HG03432 (cell line): ENCODE measurements around the gene CAMTA2.

ENCODE experiments used
- ATAC-seq: cut with Tn5 transposase; IDR thresholded peaks from one replicate; pipeline ENCODE4 v1.9.1; 2021; ENCODE audit warnings: mild to moderate bottlenecking, moderate library complexity; ENCODE audit not compliant: unreplicated experiment

CAMTA2 gene

DNA sequence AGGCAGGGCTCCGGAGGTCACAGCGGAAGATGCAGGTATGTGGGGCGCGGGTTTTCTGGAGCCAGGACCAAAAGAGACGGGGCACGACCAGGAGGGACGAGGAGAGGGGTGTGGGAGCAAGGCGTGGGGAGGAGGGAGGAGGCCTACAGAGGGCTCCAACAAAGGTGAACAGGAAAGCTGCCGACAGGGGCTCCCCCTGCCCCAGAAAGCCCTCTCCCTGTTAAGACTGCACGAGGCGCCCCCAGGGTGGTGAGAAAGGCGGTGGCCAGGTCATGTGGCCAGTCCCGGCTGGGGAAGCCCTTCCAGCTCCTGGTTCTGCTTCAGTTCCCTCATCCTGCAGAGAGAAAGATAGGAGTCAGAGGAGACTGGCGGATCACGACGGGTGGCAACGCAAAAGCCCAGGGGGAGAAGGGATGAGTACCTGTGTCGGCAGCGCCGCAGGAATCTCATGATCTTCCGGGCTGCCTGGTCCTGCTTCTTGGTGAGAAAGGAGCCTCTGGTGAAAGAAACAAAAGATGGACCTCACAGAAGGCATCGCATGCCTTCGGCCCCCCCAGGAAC lies 18.9 kb downstream of the CAMTA2 start:
- ATAC-seq = no peak

DNA sequence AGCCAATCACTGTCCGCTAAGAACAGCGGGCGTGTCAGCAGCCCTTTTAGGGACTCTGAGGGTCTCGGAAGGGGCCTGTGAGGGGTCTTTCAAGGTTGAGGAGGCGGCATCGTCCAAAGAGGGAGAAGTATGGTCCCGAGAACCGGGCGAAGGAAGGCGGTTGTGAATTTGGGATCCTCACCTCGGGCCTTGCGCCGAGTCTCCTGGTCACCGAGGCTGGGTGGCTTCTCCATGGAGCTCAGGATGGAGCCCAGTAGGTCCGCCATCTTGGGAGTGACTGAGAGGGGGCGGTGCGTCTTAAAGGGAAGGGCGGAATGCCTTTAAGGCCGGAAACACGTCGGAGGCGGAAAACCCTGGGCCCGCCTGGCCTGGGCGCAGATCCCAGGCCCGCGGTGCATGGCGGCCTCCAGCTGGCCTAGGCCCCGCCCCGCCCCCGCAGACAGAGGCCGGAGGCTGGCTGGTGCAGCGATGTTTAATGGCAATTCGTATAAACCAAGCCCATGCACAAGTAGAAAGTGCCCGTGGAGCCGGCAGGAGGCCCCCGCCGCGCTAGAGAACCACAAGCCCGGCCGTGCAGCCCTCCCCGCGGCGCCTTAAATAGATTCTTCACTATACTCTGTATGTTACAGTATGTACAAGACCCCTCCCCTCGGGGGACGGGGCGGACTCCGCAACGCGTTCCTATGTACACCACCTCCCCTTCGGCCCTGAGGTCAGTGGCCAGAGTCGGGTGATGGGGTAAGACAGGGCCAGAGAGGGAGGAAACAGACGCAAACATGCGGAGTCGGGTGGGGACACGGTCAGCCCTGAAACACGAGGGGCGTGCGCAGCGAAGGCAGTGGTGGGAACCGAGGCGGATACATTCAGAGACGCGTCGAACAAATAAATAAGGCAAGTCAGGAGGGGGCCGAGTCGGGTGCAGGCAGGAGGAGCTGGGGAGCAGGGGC lies 19.7 kb downstream of the CAMTA2 start, which contains the start of gene SPAG7:
Gene SPAG7 (minus strand): TSS at position 279 of the 947 bp plus-strand sequence. CDS start 13 bp downstream, at position 266.
- peak; percentile 70 for ATAC-seq

DNA sequence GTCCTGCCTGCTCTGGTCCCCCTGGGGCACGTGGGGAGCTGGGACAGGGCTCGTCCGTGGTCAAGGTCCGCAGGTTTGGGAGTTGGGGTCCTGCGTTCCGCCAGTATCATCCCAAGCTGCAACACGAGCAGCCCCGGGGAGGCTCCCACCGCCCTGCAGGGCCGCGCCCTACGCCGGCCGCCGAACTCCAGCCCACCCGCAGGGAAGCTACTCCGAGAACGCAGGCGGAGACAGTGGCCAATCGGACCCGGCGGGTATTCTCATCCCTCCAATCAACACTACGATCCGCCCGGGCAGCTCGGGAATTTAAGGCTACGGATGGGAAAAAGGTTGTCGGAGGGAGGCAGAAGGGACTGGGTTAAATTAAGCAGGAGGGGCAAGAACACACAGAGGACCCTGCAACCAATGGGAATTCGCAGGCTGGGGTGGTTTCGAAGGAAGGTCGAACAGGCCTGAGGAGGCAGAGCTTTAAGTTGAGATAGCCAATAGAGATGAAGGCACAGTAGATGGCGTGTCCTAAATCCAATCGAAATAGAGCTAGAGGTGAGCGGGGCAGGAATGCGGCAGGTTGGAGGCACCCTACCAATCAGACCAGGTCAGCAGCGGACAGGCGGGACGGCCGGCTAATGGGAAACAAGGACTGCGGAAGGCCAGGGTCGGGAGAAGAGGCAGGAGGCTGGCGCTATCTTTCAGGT lies 20.5 kb downstream of the CAMTA2 start:
- peak; percentile 77 for ATAC-seq

DNA sequence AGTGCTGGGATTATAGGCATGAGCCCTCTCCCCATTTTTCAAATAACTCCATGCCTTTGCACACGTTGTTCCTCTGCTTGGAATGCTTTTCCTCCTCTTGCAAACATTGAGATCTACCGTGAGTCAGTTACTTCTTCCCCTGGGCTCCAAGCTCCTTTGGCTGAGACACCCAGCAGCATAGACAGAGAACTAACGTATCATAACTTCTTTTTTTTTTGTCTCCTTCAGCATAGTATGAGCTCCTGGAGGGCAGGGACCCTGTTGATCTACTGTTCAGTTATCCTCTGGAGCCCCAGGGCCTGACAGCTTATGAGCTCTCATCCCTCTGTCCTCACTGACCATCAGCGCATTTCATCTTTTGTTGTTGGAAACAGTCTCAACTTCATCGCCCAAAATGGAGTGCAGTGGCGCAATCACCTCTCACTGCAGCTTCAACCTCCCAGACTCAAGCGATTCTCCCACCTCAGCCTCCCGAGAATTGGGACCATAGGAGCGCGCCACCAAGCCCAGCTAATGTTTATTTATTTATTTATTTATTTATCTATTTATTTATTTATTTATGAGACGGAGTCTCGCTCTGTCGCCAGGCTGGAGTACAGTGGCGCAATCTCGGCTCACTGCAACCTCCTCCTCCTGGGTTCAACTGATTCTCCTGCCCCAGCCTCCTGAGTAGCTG lies 22.0 kb downstream of the CAMTA2 start:
- ATAC-seq = no peak

DNA sequence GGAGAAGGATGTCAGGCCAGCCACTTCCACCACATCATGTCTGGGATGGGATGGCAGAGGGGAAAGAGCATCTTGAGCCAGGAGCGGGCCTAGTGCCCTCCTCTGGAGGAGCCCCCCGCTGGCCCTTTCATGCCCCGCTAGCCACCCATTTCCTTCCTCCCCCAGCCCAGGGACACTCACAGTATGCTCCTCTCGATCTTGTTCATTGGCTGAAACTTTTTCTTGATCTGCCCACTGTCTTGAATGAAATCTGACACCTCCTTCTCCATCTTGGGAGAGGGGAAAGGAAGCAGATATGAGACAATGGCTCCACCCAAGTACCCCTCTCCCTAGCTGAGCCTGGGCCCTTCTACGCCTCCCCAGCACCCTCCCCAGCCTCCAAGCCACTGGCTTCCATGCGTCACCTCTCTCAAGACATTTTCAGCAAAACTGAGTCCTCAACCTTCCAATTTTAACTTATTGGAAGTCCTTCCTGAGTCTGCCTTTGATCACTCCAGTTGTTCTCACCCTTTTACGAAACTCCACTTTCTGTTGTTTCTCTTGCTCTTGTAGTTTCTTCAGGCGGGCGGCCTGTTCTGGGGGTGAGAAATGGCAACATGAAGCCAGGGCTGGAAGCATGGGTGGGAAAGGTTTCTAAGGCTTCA lies 27.1 kb downstream of the CAMTA2 start:
- no peak for ATAC-seq

GRCh38 chr17:4959261-4959965 lies 28.1 kb downstream of the CAMTA2 start:
- no peak for ATAC-seq

GRCh38 chr17:4958102-4958501 lies 29.4 kb downstream of the CAMTA2 start:
- ATAC-seq = no peak

DNA sequence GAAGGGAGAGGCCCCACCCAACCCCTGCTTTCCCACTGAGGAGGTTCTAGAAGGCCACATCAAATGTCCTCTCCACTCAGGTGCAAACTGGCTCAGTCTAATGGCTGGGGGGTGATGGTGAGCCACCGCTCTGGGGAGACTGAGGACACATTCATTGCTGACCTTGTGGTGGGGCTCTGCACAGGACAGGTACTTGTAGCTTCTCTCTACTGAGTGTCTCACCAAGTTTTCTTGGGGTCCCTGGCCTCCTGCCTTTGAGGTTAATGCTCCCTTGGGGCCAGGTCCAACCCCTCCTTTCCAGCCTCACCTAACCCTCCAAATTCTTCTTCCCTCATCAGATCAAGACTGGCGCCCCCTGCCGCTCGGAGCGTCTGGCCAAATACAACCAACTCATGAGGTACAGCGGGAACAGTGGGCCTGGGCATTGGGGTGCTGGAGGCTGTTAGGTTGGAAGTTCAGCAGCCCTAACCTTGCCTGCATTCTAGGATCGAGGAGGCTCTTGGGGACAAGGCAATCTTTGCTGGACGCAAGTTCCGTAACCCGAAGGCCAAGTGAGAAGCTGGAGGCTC lies 30.9 kb downstream of the CAMTA2 start:
- no peak for ATAC-seq

DNA sequence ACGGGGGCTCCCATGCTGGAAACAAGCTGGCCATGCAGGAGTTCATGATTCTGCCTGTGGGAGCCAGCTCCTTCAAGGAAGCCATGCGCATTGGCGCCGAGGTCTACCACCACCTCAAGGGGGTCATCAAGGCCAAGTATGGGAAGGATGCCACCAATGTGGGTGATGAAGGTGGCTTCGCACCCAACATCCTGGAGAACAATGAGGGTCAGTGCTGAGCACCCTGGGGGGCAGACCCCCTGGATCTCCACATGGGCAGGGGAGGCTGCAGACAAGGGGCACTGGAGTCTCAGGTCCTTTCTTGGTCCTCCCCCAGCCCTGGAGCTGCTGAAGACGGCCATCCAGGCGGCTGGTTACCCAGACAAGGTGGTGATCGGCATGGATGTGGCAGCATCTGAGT lies 32.4 kb downstream of the CAMTA2 start:
- no peak for ATAC-seq

DNA sequence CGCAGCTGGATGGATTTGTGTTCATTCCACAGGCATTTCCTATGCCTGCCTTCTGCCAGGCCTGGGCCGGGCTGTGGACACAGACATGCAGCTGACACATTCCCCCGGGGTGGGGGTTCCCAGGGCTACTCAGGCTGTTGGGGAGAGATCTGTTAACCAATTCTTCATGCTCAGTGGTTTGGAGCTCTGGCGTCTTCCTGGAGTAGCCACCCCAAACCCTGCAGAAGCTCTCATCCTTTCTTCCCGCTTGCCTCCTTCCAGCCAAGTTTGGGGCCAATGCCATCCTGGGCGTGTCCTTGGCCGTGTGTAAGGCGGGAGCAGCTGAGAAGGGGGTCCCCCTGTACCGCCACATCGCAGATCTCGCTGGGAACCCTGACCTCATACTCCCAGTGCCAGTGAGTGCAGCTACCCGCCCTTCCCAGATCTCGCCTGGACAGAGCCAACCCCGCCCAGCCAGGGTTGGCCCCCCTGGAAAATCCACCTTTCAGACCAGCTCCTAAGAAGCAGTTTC lies 34.0 kb downstream of the CAMTA2 start:
- ATAC-seq = no peak

GRCh38 chr17:4951486-4951885 lies 36.0 kb downstream of the CAMTA2 start:
- no peak for ATAC-seq

DNA sequence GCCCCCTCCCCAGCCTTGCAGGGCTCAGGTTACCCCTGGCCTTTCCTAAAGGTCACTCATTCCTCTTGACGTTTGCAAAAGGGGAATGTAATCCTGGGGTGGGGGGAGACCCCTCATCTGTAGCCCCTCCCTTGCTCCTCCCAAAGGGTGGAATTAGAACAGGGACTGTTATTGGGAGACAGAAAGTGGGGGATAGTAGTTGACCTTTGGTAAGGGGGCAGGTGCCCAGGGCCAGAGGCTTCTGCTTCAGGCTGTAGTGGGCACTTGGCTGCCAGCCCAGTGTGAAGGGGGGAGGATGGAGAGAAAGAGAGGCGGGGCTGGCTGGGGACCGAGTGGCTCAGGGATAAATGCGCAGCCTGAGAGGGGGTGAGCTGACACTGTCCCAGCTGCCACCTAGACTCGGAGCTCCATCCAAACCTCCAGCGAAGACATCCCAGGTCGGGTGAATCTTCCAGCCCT lies 36.7 kb downstream of the CAMTA2 start, which contains the start of gene ENO3:
Gene ENO3 (plus strand): TSS at position 374 of the 459 bp plus-strand sequence. CDS start 711 bp downstream, outside the sequence.
- ATAC-seq = no peak

DNA sequence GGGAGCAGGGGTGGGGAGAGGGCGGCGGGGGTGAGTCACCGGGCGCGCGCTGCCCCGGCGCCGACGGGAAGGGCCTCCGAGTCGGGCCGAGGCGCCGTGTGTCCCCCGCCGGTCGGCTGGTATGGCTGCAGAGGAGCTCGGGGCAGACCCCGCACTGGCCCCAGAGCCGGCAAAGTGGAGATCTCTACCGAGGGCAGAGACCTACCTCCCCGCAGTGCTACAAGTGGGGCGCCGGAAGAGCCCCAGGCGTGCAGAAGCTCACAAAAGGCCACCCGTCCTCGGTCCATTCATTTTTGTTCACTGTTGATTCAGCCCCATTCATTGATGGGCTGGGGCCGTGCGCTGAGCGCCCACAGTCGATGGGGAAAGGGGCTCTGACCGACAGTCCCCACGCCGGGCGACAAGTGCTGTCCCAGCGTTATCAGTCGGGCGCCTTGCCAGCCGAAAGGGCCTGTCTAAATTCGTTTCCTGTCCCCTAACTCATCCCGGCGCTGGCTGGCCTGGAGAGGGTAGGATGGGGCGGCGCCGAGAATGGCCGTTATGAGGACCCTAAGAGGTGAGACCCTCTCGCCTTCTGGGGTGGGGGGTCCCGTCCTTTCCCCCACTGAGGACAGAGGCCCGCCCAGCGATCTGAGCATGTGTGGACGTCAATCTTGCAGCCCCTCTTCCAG lies 37.3 kb downstream of the CAMTA2 start:
- peak; percentile 10 for ATAC-seq

DNA sequence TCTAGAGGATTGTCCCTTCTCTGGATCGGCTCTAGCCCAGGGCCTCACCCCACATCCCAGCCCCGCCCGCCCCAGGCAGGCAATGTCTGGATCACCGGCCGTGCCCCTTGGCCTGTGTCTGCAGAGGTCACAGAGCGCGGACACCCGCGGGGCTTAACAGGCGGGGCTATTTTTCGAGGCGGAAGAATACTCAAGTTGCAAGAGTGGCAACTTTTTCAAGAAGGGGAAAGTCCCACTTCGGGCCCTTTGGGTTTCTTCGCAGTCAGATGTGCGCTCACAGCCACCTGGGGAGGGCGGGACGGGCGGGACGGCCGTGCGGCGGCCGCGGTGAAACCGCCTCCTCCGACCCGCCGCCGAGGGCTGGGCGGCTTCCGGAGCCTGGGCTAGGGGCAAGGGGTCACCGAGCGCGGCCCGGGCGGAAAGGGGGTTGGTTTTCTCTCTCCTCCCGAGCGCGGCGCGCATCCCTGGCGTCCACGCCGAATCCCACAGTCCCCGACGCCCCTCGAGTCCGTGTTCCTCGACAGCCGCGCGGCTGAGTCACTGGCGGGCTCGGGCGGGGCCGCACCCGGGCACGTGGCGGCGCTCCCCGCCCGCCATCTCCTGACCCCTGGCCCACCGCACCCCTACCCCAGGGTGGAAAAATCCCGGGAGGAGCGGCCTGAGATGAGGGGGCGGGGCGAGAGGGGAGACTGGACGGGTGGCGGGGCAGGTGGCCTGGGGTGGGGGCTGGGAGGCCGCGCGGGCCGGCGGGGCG lies 38.0 kb downstream of the CAMTA2 start:
- ATAC-seq = peak; percentile 26

GRCh38 chr17:4948931-4949320 lies 38.5 kb downstream of the CAMTA2 start:
- peak; percentile 35 for ATAC-seq

GRCh38 chr17:4948166-4948930 lies 39.1 kb downstream of the CAMTA2 start, which contains the start of gene PFN1:
PFN1 (minus strand) TSS chr17:4948530; CDS start chr17:4948394, 136 bp downstream.
- peak; percentile 19 for ATAC-seq
